Right lobe of liver (tissue), 6 donors: Measurements from ENCODE around the gene ZBTB8A. TPM values are rescaled to one million over a fixed set of nuclear protein-coding genes. Genes with fewer than 3 reads are reported as not detected.
"Not testable (repeated sequence)": the region's sequence is repeated elsewhere in the genome, so short reads cannot be mapped to it uniquely, and the experiment has no call there.

Experiments
- ATAC-seq, 4 donors: fragments of 200-7000 bp; cut with Tn5 transposase; one replicate each; pipeline ENCODE4 v1.9.1; 2020; ENCODE audit warnings: mild to moderate bottlenecking in 4 of 4, moderate library complexity in 4 of 4
- DNase-seq, 3 donors: peaks; one replicate each; pipeline ENCODE4 v3.0.0-alpha.2; 2020
- H3K27ac ChIP-seq, 3 donors: fragments of 200-600 bp; one replicate each; pipeline ENCODE4 v1.8.0; 2022
- H3K27me3 ChIP-seq, 2 donors: fragments of 200-600 bp; one replicate each; pipeline ENCODE4 v1.8.0; 2022
- H3K36me3 ChIP-seq, 4 donors: fragments of 200-600 bp; sonication (generic) in 1 of 4; one replicate each; pipeline versions ENCODE4 v1.5.1 to v1.8.0; 2017 to 2022; ENCODE audit warnings: control low read depth in 1 of 4
- H3K4me1 ChIP-seq, 4 donors: fragments of 200-600 bp; sonication (generic) in 1 of 4; one replicate each; pipeline versions ENCODE4 v1.5.1 to v1.8.0; 2017 to 2022; ENCODE audit warnings: control low read depth in 1 of 4
- H3K4me3 ChIP-seq, 3 donors: fragments of 200-600 bp; one replicate each; pipeline ENCODE4 v1.8.0; 2022
- H3K9me3 ChIP-seq, 4 donors: fragments of 200-600 bp; sonication (generic) in 1 of 4; one replicate each; pipeline versions ENCODE4 v1.5.1 to v1.8.0; 2017 to 2022; ENCODE audit warnings: control low read depth in 1 of 4
- CTCF ChIP-seq, 4 donors: fragments of 200-600 bp in 3 of 4; fragments of 450-650 bp in 1 of 4; IDR thresholded peaks; one replicate each; pipeline versions ENCODE4 v1.5.1 to v1.8.0; 2016 to 2022; ENCODE audit warnings: antibody characterized with exemption in 4 of 4, mild to moderate bottlenecking in 2 of 4
- POLR2A ChIP-seq: fragments of 450-650 bp; IDR thresholded peaks from one replicate; pipeline ENCODE4 v1.6.1; 2017; ENCODE audit warnings: antibody characterized with exemption, mild to moderate bottlenecking
- WGBS: methylation state at CpG from one replicate; pipeline ENCODE4 v1.1.6; 2018; ENCODE audit warnings: low coverage, low lambda C conversion rate; ENCODE audit not compliant: insufficient coverage; ENCODE audit errors: missing lambda C conversion rate; 5-methylcytosine and 5-hydroxymethylcytosine counted together
- intact Hi-C, 2 donors: fragments of 100-400 bp; cut with DNase I; formaldehyde crosslinking; loops; one replicate each; pipeline versions ENCODE4 v1.11.2 to v1.14.1; 2022
- total RNA-seq, 6 experiments: library from RNA; depleted of rRNA in 2 of 6; stranded (reverse); fragments of >200 nt in 2 of 6; fragmentation: NEBNext Ultra II Directional in 3 of 6; extraction: Animal tissue kit (Norgen Biotek cat#: 25700) in 3 of 6; gene quantifications; one replicate each; pipeline versions ENCODE4 v1.1.0 to v1.2.4, GENCODE V29; 2016 to 2023
- donor health status: DM: no; HTN: yes; CAD: no.
- donor health status: DM: no; HTN: no; CAD: no.
- donor health status: DM: no; HTN: no; CAD: no.
- donor health status: DM: no; HTN: yes; CAD: no.
- donor health status: DM: no; HTN: yes; CAD: no.

The ZBTB8A gene
- total RNA-seq, 6 experiments from 2014 or later = 1.6 to 3.4 (median 2.3) TPM

DNA sequence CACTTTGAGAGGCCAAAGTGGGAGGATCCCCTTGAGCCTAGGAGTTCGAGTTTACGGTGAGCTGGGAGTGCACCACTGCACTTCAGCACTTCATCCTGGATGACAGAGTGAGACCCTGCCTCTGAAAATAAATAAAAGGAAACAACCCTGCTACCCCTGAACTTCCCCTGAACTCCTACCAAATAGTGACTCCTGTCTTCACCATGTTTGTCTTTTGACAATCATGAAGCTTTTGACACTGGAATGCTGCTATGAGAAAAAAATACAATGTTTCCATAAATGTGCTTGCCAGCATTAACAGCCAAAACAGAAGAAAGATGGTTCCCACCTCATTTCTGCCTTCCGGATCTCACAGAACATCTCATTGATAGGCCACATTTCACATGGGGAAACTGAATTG is 10.4 kb downstream of the ZBTB8A start:
- Histone ChIP-seq H3K4me1 (no peaks in the 10 kb centered on the region), H3K9me3 (no peaks in the 10 kb centered on the region), H3K27me3 (no peaks in the 10 kb centered on the region), H3K36me3 (no peaks in the 10 kb centered on the region), H3K4me3 (no peak overlapping the region), H3K27ac (no peak overlapping the region)
- TF ChIP-seq CTCF (IDR thresholded peaks at IDR 0.05) (no peak), POLR2A (no peak)
- 83% methylated on average over 2 of the region's 3 CpGs for WGBS
- DNase-seq = no peak
- intact Hi-C loops = no loop called here
- no peak for ATAC-seq

DNA sequence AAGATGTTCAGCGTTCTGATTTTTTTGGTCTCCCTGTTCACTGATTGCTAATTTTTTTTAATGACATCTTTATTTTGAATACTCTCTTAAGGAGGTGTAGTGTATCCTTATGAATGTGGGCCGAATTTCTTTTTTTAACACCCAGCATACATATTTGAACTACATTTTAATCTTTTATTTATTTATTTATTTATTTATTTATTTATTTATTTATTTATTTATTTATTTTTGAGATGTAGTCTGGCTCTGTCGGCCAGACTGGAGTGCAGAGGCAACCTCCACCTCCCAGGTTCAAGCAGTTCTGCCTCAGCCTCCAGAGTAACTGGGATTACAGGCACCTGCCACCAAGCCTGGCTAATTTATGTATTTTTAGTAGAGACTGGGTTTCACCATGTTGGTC is 15.1 kb downstream of the ZBTB8A start:
- no peaks in the 10 kb centered on the region for H3K36me3 ChIP-seq
- no peak for DNase-seq
- no peak overlapping the region for H3K4me3 ChIP-seq
- no peak for TF ChIP-seq CTCF (IDR thresholded peaks at IDR 0.05)
- no peak for TF ChIP-seq POLR2A
- 89% methylated on average over 2 of the region's 3 CpGs for WGBS
- no peak overlapping the region for H3K27ac ChIP-seq
- H3K9me3 ChIP-seq = no peaks in the 10 kb centered on the region
- intact Hi-C loops = no loop called here
- H3K4me1 ChIP-seq = no peaks in the 10 kb centered on the region
- no peak for ATAC-seq
- H3K27me3 ChIP-seq = no peaks in the 10 kb centered on the region

GRCh38 chr1:32557035-32557434 is 17.8 kb downstream of the ZBTB8A start:
- H3K4me3 ChIP-seq, DNase-seq, intact Hi-C loops, H3K36me3 ChIP-seq, H3K9me3 ChIP-seq, ATAC-seq, H3K27ac ChIP-seq, H3K4me1 ChIP-seq, H3K27me3 ChIP-seq: not testable (repeated sequence)
- no CpG with 5 or more reads among the region's 5 CpGs for WGBS

DNA sequence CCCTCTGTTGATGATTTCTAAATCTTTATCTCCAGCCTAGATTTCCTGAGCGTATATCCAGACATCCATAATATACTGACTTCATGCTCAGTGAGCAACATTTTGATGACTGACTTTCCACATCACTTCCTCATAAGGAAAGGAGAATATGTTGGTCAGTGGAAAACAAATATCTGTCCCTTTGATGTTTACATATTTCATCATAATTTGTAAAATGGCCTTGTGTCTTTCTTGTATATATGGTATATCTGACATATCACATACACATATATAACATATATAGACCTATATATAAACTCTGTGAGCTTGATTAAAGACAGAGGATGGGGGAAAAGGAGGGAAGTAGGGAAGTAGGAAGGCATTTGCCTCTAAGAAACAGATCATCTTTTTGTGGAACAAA is 18.6 kb downstream of the ZBTB8A start:
- Histone ChIP-seq H3K27ac (no peak overlapping the region), H3K27me3 (no peaks in the 10 kb centered on the region), H3K4me3 (no peak overlapping the region), H3K36me3 (no peaks in the 10 kb centered on the region), H3K4me1 (no peaks in the 10 kb centered on the region), H3K9me3 (no peaks in the 10 kb centered on the region)
- no peak for ATAC-seq
- 100% methylated on average over 1 of the region's 1 CpG for WGBS
- DNase-seq = no peak
- intact Hi-C loops = no loop called here
- TF ChIP-seq CTCF (IDR thresholded peaks at IDR 0.05) (no peak), POLR2A (no peak)

GRCh38 chr1:32568929-32569328 is 29.7 kb downstream of the ZBTB8A start:
- Histone ChIP-seq H3K4me1 (no peaks in the 10 kb centered on the region), H3K4me3 (no peak overlapping the region), H3K36me3 (no peaks in the 10 kb centered on the region), H3K27me3 (no peaks in the 10 kb centered on the region), H3K27ac (no peak overlapping the region), H3K9me3 (no peaks in the 10 kb centered on the region)
- ATAC-seq (no peak), DNase-seq (no peak)
- 94% methylated on average over 2 of the region's 2 CpGs for WGBS
- intact Hi-C loops = no loop called here
- TF ChIP-seq POLR2A (no peak), CTCF (IDR thresholded peaks at IDR 0.05) (no peak)
